B cell (primary cell): ENCODE results near the gene TMEM221. TPM values are rescaled to one million over a fixed set of nuclear protein-coding genes. Genes with fewer than 3 reads are reported as not detected.

ENCODE experiments used
- ATAC-seq: fragments of 200-7000 bp; cut with Tn5 transposase; one replicate; pipeline ENCODE4 v1.10.0; 2021; ENCODE audit warnings: low read depth, mild to moderate bottlenecking, moderate number of reproducible peaks, moderate library complexity
- CTCF ChIA-PET: fragments of 350-600 bp; sonication (Branson Sonifier 250); formaldehyde crosslinking; loops from one replicate; lab custom pipeline; 2021; ENCODE audit warnings: antibody characterized with exemption, inconsistent platforms; lab: Charles Lee
- POLR2A ChIA-PET: fragments of 350-600 bp; sonication (Branson Sonifier 250); formaldehyde crosslinking; loops from one replicate; lab custom pipeline; 2021; ENCODE audit warnings: antibody characterized with exemption; lab: Charles Lee
- DNase-seq: peaks from one replicate; pipeline ENCODE4 v3.0.0; 2013
- H2AFZ ChIP-seq: 2 replicates; pipeline ENCODE4 v1.6.1; 2012; ENCODE audit warnings: mild to moderate bottlenecking, low read depth, low read length; ENCODE audit not compliant: insufficient read depth, poor library complexity, severe bottlenecking
- H3K27ac ChIP-seq, 2 donors: 1 replicate in 1 of 2; 2 replicates in 1 of 2; pipeline ENCODE4 v1.5.1; 2012 to 2013; ENCODE audit warnings: low read length in 2 of 2, mild to moderate bottlenecking in 2 of 2, moderate library complexity in 1 of 2
- H3K27me3 ChIP-seq, 4 experiments: fragments of 200-600 bp in 1 of 4; sonication (generic) in 1 of 4; replicated peaks in 1 of 4; 1 replicate in 2 of 4; 2 replicates in 2 of 4; pipeline versions ENCODE4 v1.6.1 to v1.7.0; 2013 to 2016; ENCODE audit warnings: low read length in 3 of 4, mild to moderate bottlenecking in 2 of 4, mixed read lengths in 1 of 4, moderate library complexity in 1 of 4; ENCODE audit not compliant: insufficient read depth in 4 of 4, control insufficient read depth in 3 of 4; ENCODE audit errors: control extremely low read depth in 1 of 4
- H3K36me3 ChIP-seq, 2 experiments: replicated peaks in 1 of 2; 1 replicate in 1 of 2; 2 replicates in 1 of 2; pipeline versions ENCODE4 v1.6.1 to v1.7.1; 2013; ENCODE audit warnings: low read length in 1 of 2; ENCODE audit not compliant: insufficient read depth in 2 of 2, control insufficient read depth in 1 of 2; ENCODE audit errors: control extremely low read depth in 1 of 2, extremely low read depth in 1 of 2
- H3K4me1 ChIP-seq, 2 donors: fragments of 200-600 bp in 1 of 2; sonication (generic) in 1 of 2; 1 replicate in 1 of 2; 2 replicates in 1 of 2; pipeline versions ENCODE4 v1.5.1 to v1.6.1; 2013 to 2017; ENCODE audit warnings: low read length in 2 of 2; ENCODE audit not compliant: control insufficient read depth in 2 of 2, insufficient read depth in 2 of 2
- H3K4me2 ChIP-seq: replicated peaks from 2 replicates; pipeline ENCODE3; 2012; ENCODE audit warnings: mild to moderate bottlenecking, low read depth, low read length; ENCODE audit not compliant: poor library complexity, severe bottlenecking
- H3K4me3 ChIP-seq, 5 experiments: fragments of 200-600 bp in 1 of 5; sonication (generic) in 1 of 5; 1 replicate in 3 of 5; 2 replicates in 2 of 5; pipeline versions ENCODE4 v1.5.1 to v1.7.0; 2011 to 2016; ENCODE audit warnings: low read length in 4 of 5, mild to moderate bottlenecking in 4 of 5, low read depth in 2 of 5, control low read depth in 1 of 5, moderate library complexity in 1 of 5; ENCODE audit not compliant: insufficient read depth in 1 of 5; ENCODE audit errors: control extremely low read depth in 1 of 5, extremely low read depth in 1 of 5
- H3K79me2 ChIP-seq: fragments of 200-600 bp; sonication (generic); one replicate; pipeline ENCODE4 v1.6.0; 2016; ENCODE audit warnings: low read length; ENCODE audit not compliant: control insufficient read depth, insufficient read depth
- H3K9ac ChIP-seq: fragments of 200-600 bp; sonication (generic); 2 replicates; pipeline ENCODE4 v1.6.1; 2017; ENCODE audit warnings: mild to moderate bottlenecking, low read length, moderate library complexity
- H3K9me3 ChIP-seq, 3 donors: one replicate each; pipeline versions ENCODE4 v1.6.1 to v1.7.1; 2013; ENCODE audit warnings: low read length in 2 of 3; ENCODE audit not compliant: control insufficient read depth in 2 of 3, insufficient read depth in 1 of 3; ENCODE audit errors: control extremely low read depth in 1 of 3
- H4K20me1 ChIP-seq: 2 replicates; pipeline ENCODE4 v1.6.0; 2012; ENCODE audit warnings: mild to moderate bottlenecking, low read length; ENCODE audit not compliant: insufficient read depth, control insufficient read depth, poor library complexity, severe bottlenecking
- H3K27ac Mint-ChIP-seq: one replicate; pipeline ENCODE4 v1.8.0; 2021; ENCODE audit warnings: mixed read lengths
- H3K27me3 Mint-ChIP-seq: one replicate; pipeline ENCODE4 v1.8.0; 2021; ENCODE audit warnings: mixed read lengths
- H3K4me1 Mint-ChIP-seq: one replicate; pipeline ENCODE4 v1.8.0; 2021; ENCODE audit warnings: mixed read lengths
- H3K4me3 Mint-ChIP-seq: one replicate; pipeline ENCODE4 v1.8.0; 2021; ENCODE audit warnings: mixed read lengths
- H3K9me3 Mint-ChIP-seq: one replicate; pipeline ENCODE4 v1.8.0; 2022; ENCODE audit warnings: mixed read lengths; ENCODE audit not compliant: insufficient read depth
- EZH2 ChIP-seq: IDR thresholded peaks from 2 replicates; pipeline ENCODE4 v1.6.1; 2012; ENCODE audit warnings: borderline replicate concordance, low read depth, mild to moderate bottlenecking, moderate library complexity, low read length; ENCODE audit not compliant: insufficient read depth, poor library complexity, severe bottlenecking
- WGBS: methylation state at CpG from one replicate; pipeline ENCODE4 v1.1.5; 2013; ENCODE audit warnings: missing lambda C conversion rate; ENCODE audit not compliant: insufficient coverage; 5-methylcytosine and 5-hydroxymethylcytosine counted together
- intact Hi-C: fragments of 100-400 bp; cut with micrococcal nuclease; formaldehyde crosslinking; loops from one replicate; pipeline ENCODE4 v1.10.0; 2022
- polyA plus RNA-seq: library from polyadenylated mRNA; depleted of rRNA; stranded (reverse); fragments of >200 nt; gene quantifications from 2 replicates; pipeline ENCODE4 v1.2.3, GENCODE V29; 2012
- total RNA-seq, 2 donors: library from RNA; stranded (reverse); fragments of 120-200 nt in 1 of 2; gene quantifications; 1 replicate in 1 of 2; 2 replicates in 1 of 2; pipeline versions ENCODE4 v1.2.3 to v1.2.4, GENCODE V29; 2013 to 2022
- TF ChIP-seq, protein P1 (sequence below): fragments of 200-600 bp; IDR thresholded peaks from one replicate; pipeline ENCODE4 v1.8.0; 2022; ENCODE audit warnings: antibody characterized with exemption, mild to moderate bottlenecking

Gene TMEM221
- total and polyA plus RNA-seq, 2 donors (not counting 1 experiment from before 2014, with no cell fraction given), result not detected

DNA sequence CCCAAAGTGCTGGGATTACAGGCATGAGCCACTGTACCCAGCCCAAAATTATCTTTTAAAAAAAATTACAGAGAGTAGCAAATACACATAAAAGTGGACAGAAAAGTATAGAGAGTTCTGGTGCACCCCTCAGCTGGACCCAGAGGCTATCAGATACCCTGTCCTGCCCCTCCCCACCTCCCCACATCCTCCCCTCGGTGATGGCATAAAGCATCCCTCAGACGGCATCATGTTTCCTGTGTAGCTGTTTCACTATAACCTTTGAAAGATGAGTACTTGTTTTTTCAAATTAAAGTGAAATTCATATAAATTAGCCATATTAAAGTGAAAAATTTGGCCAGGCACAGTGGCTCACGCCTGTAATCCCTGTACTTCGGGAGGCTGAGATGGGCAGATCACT lies 41.9 kb upstream of the TMEM221 start:
- 85% methylated on average over 2 of the region's 4 CpGs for WGBS
- no peak for ATAC-seq
- peak; percentile 6 for DNase-seq

DNA sequence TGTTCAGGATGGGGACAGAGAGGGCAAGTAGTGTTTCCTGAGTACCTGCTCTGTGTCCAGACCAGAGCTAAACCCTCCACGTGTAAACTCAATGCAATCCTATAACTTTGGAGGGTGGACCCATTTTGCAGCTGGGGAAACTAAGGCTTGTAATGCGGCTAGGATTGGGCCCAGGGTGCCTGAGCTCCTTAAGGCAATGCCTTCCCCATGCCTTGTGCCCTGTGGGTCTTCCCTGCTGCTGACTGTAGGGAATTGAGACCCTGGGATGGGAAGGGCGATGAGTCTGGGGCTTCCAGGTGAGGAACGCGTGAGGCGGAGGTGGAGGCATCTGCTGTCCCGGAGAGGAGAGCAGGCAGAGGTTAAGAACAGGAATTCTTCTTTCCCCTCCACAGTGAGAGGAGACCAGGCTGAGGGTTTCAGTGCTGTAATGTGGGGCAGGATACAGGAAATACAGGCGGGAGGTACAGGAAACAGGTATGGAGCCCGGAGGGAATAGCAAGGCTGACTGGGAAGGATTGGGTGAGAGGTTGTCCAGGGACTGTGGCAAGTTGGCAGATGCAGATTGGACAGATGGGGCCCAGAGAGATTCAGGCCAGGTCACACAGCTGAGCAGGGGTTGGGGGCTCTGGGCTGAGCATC lies 41.0 kb upstream of the TMEM221 start:
- Histone ChIP-seq H3K36me3 (no peaks in the 10 kb centered on the region), H3K4me1 (peaks cover 9 to 20% of the 10 kb centered on the region in 2 donors), H3K4me3 (no peak overlapping the region), H4K20me1 (no peaks in the 10 kb centered on the region), H3K79me2 (no peaks in the 10 kb centered on the region), H2AFZ (no peak overlapping the region), H3K9ac (no peak overlapping the region), H3K27ac (no peak overlapping the region), H3K9me3 (no peaks in the 10 kb centered on the region), H3K4me2 (peak overlapping the region; percentile 75), H3K27me3 (no peaks in the 10 kb centered on the region)
- POLR2A ChIA-PET, result interaction anchor here (0.6 to 0.9 kb wide), 2 partner anchors 10 to 184 kb away, joined by 3 to 4 read pairs; no protein-coding TSS in a partner anchor
- no peak for TF ChIP-seq EZH2
- TF ChIP-seq, protein P1, sequence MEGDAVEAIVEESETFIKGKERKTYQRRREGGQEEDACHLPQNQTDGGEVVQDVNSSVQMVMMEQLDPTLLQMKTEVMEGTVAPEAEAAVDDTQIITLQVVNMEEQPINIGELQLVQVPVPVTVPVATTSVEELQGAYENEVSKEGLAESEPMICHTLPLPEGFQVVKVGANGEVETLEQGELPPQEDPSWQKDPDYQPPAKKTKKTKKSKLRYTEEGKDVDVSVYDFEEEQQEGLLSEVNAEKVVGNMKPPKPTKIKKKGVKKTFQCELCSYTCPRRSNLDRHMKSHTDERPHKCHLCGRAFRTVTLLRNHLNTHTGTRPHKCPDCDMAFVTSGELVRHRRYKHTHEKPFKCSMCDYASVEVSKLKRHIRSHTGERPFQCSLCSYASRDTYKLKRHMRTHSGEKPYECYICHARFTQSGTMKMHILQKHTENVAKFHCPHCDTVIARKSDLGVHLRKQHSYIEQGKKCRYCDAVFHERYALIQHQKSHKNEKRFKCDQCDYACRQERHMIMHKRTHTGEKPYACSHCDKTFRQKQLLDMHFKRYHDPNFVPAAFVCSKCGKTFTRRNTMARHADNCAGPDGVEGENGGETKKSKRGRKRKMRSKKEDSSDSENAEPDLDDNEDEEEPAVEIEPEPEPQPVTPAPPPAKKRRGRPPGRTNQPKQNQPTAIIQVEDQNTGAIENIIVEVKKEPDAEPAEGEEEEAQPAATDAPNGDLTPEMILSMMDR, result no peak
- ATAC-seq (no peak), DNase-seq (no peak)
- no peaks in the 10 kb centered on the region for H3K9me3 Mint-ChIP-seq
- no peaks in the 10 kb centered on the region for H3K27me3 Mint-ChIP-seq
- CTCF ChIA-PET, result interaction anchor here (1.3 kb wide), 1 partner anchor 84 kb away, joined by 5 read pairs; no protein-coding TSS in a partner anchor
- peaks cover 13% of the 10 kb centered on the region for H3K4me1 Mint-ChIP-seq
- intact Hi-C loops, result loop anchor here (1.0 to 10.0 kb wide), 2 partner anchors 19 to 65 kb away; partner anchors contain the start of genes COLGALT1 and SLC27A1
- peak overlapping the region; percentile 53 for H3K27ac Mint-ChIP-seq
- WGBS, result 47% methylated on average over 4 of the region's 9 CpGs
- no peak overlapping the region for H3K4me3 Mint-ChIP-seq

More for the DNA sequence above, 41.9 kb upstream of the TMEM221 start:
- Mint-ChIP-seq H3K4me1 (peaks cover 13% of the 10 kb centered on the region), H3K27ac (no peak overlapping the region), H3K9me3 (no peaks in the 10 kb centered on the region), H3K27me3 (no peaks in the 10 kb centered on the region), H3K4me3 (no peak overlapping the region)
- intact Hi-C loops, result loop anchor here (10.0 kb wide), 1 partner anchor 64 kb away; the partner anchor contains the start of gene COLGALT1
- no peaks in the 10 kb centered on the region for H3K79me2 ChIP-seq
- no peaks in the 10 kb centered on the region for H4K20me1 ChIP-seq
- H3K4me3 ChIP-seq, result no peak overlapping the region
- no peak overlapping the region for H3K4me2 ChIP-seq
- TF ChIP-seq EZH2, result no peak
- TF ChIP-seq, protein P1, result no peak
- no peak overlapping the region for H3K27ac ChIP-seq
- H3K9me3 ChIP-seq, result no peaks in the 10 kb centered on the region
- no peak overlapping the region for H3K9ac ChIP-seq
- no peak overlapping the region for H2AFZ ChIP-seq
- H3K4me1 ChIP-seq, result peaks cover 9 to 20% of the 10 kb centered on the region in 2 donors
- ChIA-PET CTCF (no interaction called here), POLR2A (interaction anchor here (0.9 kb wide), 1 partner anchor 11 kb away, joined by 3 read pairs; no protein-coding TSS in a partner anchor)
- H3K36me3 ChIP-seq, result no peaks in the 10 kb centered on the region
- no peaks in the 10 kb centered on the region for H3K27me3 ChIP-seq
